Measurements from ENCODE around the gene TMEM218.

The TMEM218 gene

DNA sequence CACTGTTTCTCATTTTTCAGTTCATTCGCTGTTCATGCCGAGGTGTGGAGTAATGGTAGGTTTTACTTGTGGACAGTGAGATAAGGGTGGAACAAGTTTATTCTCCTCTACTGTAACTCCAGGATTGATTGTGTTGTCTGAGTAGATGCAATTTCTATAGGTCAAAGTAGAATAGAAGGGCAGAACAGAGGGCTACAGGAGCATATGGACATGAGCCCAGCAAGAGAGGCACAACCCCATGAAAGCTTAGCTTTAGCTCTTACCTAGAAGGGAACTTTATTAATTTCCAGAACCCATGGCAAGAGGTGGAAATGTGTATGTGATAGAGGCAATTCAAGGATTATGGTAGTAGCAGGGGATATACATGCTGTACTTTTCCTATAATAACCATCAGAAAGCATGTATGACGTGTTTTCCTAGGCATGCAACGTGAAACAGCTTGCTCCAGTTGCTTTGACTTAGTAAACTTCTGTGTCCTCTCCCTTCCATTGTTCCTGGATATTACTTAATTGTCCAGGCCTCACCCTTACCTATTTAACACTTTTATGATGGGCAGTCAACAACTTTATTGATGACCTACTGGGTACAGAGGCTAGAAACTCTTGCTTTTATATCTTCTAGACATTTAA is 62.1 kb downstream of the TMEM218 start:
- no peak for DNase-seq
